ENCODE data around the gene ALG14. TPM values are rescaled to one million over a fixed set of nuclear protein-coding genes. Genes with fewer than 3 reads are reported as not detected.

ALG14 gene
- total RNA-seq, 1 donor from 2014 or later = 2.6 TPM

- Histone ChIP-seq H3K27me3 (ENCODE audit: low read depth) (no peaks in the 10 kb centered on the region), H3K4me1 (peaks cover 47% of the 10 kb centered on the region), H3K4me3 (no peak overlapping the region), H3K36me3 (no peaks in the 10 kb centered on the region), H3K9me3 (replicated peaks) (no peaks in the 10 kb centered on the region), H3K27ac (replicated peaks) (peak overlapping the region; percentile 84)
- TF ChIP-seq CTCF (IDR thresholded peaks at IDR 0.05; ENCODE audit: borderline replicate concordance) = no peak
- intact Hi-C loops (cut with micrococcal nuclease) = no loop called here
- no peak for DNase-seq
These were observed 91.2 kb downstream of the ALG14 start for GRCh38 chr1:94981575-94981973.

GRCh38 chr1:94980582-94981574 lies 91.9 kb downstream of the ALG14 start:
- H3K27me3 ChIP-seq (ENCODE audit: low read depth) = no peaks in the 10 kb centered on the region
- peak overlapping the region; percentile 84 for H3K27ac ChIP-seq (replicated peaks)
- H3K9me3 ChIP-seq (replicated peaks) = no peaks in the 10 kb centered on the region
- peaks cover 47% of the 10 kb centered on the region for H3K4me1 ChIP-seq
- intact Hi-C loops (cut with micrococcal nuclease) = no loop called here
- no peaks in the 10 kb centered on the region for H3K36me3 ChIP-seq
- TF ChIP-seq CTCF (IDR thresholded peaks at IDR 0.05; ENCODE audit: borderline replicate concordance) = no peak
- H3K4me3 ChIP-seq = no peak overlapping the region
- DNase-seq = no peak

GRCh38 chr1:94979656-94980581 lies 92.8 kb downstream of the ALG14 start:
- DNase-seq = no peak
- Histone ChIP-seq H3K27ac (replicated peaks) (peak overlapping the region; percentile 84), H3K4me3 (no peak overlapping the region), H3K36me3 (no peaks in the 10 kb centered on the region), H3K27me3 (ENCODE audit: low read depth) (no peaks in the 10 kb centered on the region), H3K4me1 (peaks cover 47% of the 10 kb centered on the region), H3K9me3 (replicated peaks) (no peaks in the 10 kb centered on the region)
- intact Hi-C loops (cut with micrococcal nuclease) = no loop called here
- TF ChIP-seq CTCF (IDR thresholded peaks at IDR 0.05; ENCODE audit: borderline replicate concordance) = no peak

- no peak for TF ChIP-seq CTCF (IDR thresholded peaks at IDR 0.05; ENCODE audit: borderline replicate concordance)
- H3K4me1 ChIP-seq = peaks cover 53% of the 10 kb centered on the region
- H3K27ac ChIP-seq (replicated peaks) = peak overlapping the region; percentile 84
These were observed 93.6 kb downstream of the ALG14 start for GRCh38 chr1:94979131-94979530.

GRCh38 chr1:94978401-94978800 lies 94.3 kb downstream of the ALG14 start:
- no peak for DNase-seq
- TF ChIP-seq CTCF (IDR thresholded peaks at IDR 0.05; ENCODE audit: borderline replicate concordance) = no peak
- H3K27ac ChIP-seq (replicated peaks) = peak overlapping the region; percentile 84
- no peaks in the 10 kb centered on the region for H3K36me3 ChIP-seq
- peaks cover 55% of the 10 kb centered on the region for H3K4me1 ChIP-seq
- no peaks in the 10 kb centered on the region for H3K9me3 ChIP-seq (replicated peaks)
- intact Hi-C loops (cut with micrococcal nuclease) = no loop called here
- H3K27me3 ChIP-seq (ENCODE audit: low read depth) = no peaks in the 10 kb centered on the region
- no peak overlapping the region for H3K4me3 ChIP-seq

More at GRCh38 chr1:94979131-94979530, 93.6 kb downstream of the ALG14 start:
- H3K9me3 ChIP-seq (replicated peaks) = no peaks in the 10 kb centered on the region
- no peaks in the 10 kb centered on the region for H3K27me3 ChIP-seq (ENCODE audit: low read depth)
- no peak for DNase-seq
- intact Hi-C loops (cut with micrococcal nuclease) = no loop called here
- no peak overlapping the region for H3K4me3 ChIP-seq
- no peaks in the 10 kb centered on the region for H3K36me3 ChIP-seq
